Cardiac fibroblast (primary cell): ENCODE results near the gene DMRT1.

Experiments used
- DNase-seq, 2 donors: peaks; one replicate each; pipeline versions ENCODE4 v3.0.0 to v3.0.0-alpha.2; 2010; ENCODE audit warnings: low read depth in 2 of 2
- H3K4me3 ChIP-seq, 2 donors: replicated peaks in 1 of 2; 1 replicate in 1 of 2; 2 replicates in 1 of 2; pipeline ENCODE4 v1.5.1; 2011; ENCODE audit warnings: low read depth in 2 of 2, low read length in 2 of 2, mild to moderate bottlenecking in 2 of 2, moderate library complexity in 1 of 2
- CTCF ChIP-seq: IDR thresholded peaks from one replicate; pipeline ENCODE4 v1.5.1; 2011; ENCODE audit warnings: low read depth, mild to moderate bottlenecking, low read length, inconsistent platforms

Gene DMRT1

GRCh38 chr9:1005043-1005667 is 163.7 kb downstream of the DMRT1 start:
- peak; percentile 54 to 62 for DNase-seq
- H3K4me3 ChIP-seq, result no peak overlapping the region
- peak; percentile 49 for TF ChIP-seq CTCF

- no peak for TF ChIP-seq CTCF
- no peak overlapping the region for H3K4me3 ChIP-seq
- DNase-seq, result no peak
Measured at GRCh38 chr9:1007312-1007711, 165.8 kb downstream of the DMRT1 start.

- peak in 1 of 2 donors; percentile 36 for DNase-seq
- no peak overlapping the region for H3K4me3 ChIP-seq
- no peak for TF ChIP-seq CTCF
Measured at GRCh38 chr9:1008216-1008615, 166.7 kb downstream of the DMRT1 start.

GRCh38 chr9:1009101-1009707 is 167.7 kb downstream of the DMRT1 start:
- peak; percentile 95 for TF ChIP-seq CTCF
- H3K4me3 ChIP-seq, result no peak overlapping the region
- peak; percentile 78 to 79 for DNase-seq

GRCh38 chr9:1013021-1013420 is 171.5 kb downstream of the DMRT1 start:
- no peak for DNase-seq
- TF ChIP-seq CTCF, result no peak
- no peak overlapping the region for H3K4me3 ChIP-seq

GRCh38 chr9:1014225-1014624 is 172.7 kb downstream of the DMRT1 start:
- DNase-seq, result no peak
- TF ChIP-seq CTCF, result no peak
- no peak overlapping the region for H3K4me3 ChIP-seq
